B cell (primary cell): ENCODE data around the gene CORO2B. TPM values are rescaled to one million over a fixed set of nuclear protein-coding genes. Genes with fewer than 3 reads are reported as not detected.

Experiments used
- ATAC-seq: fragments of 200-7000 bp; cut with Tn5 transposase; one replicate; pipeline ENCODE4 v1.10.0; 2021; ENCODE audit warnings: low read depth, mild to moderate bottlenecking, moderate number of reproducible peaks, moderate library complexity
- CTCF ChIA-PET: fragments of 350-600 bp; sonication (Branson Sonifier 250); formaldehyde crosslinking; loops from one replicate; lab custom pipeline; 2021; ENCODE audit warnings: antibody characterized with exemption, inconsistent platforms; lab: Charles Lee
- POLR2A ChIA-PET: fragments of 350-600 bp; sonication (Branson Sonifier 250); formaldehyde crosslinking; loops from one replicate; lab custom pipeline; 2021; ENCODE audit warnings: antibody characterized with exemption; lab: Charles Lee
- DNase-seq: peaks from one replicate; pipeline ENCODE4 v3.0.0; 2013
- H2AFZ ChIP-seq: 2 replicates; pipeline ENCODE4 v1.6.1; 2012; ENCODE audit warnings: mild to moderate bottlenecking, low read depth, low read length; ENCODE audit not compliant: insufficient read depth, poor library complexity, severe bottlenecking
- H3K27ac ChIP-seq, 2 donors: 1 replicate in 1 of 2; 2 replicates in 1 of 2; pipeline ENCODE4 v1.5.1; 2012 to 2013; ENCODE audit warnings: low read length in 2 of 2, mild to moderate bottlenecking in 2 of 2, moderate library complexity in 1 of 2
- H3K27me3 ChIP-seq, 4 experiments: fragments of 200-600 bp in 1 of 4; sonication (generic) in 1 of 4; replicated peaks in 1 of 4; 1 replicate in 2 of 4; 2 replicates in 2 of 4; pipeline versions ENCODE4 v1.6.1 to v1.7.0; 2013 to 2016; ENCODE audit warnings: low read length in 3 of 4, mild to moderate bottlenecking in 2 of 4, mixed read lengths in 1 of 4, moderate library complexity in 1 of 4; ENCODE audit not compliant: insufficient read depth in 4 of 4, control insufficient read depth in 3 of 4; ENCODE audit errors: control extremely low read depth in 1 of 4
- H3K36me3 ChIP-seq, 2 experiments: replicated peaks in 1 of 2; 1 replicate in 1 of 2; 2 replicates in 1 of 2; pipeline versions ENCODE4 v1.6.1 to v1.7.1; 2013; ENCODE audit warnings: low read length in 1 of 2; ENCODE audit not compliant: insufficient read depth in 2 of 2, control insufficient read depth in 1 of 2; ENCODE audit errors: control extremely low read depth in 1 of 2, extremely low read depth in 1 of 2
- H3K4me1 ChIP-seq, 2 donors: fragments of 200-600 bp in 1 of 2; sonication (generic) in 1 of 2; 1 replicate in 1 of 2; 2 replicates in 1 of 2; pipeline versions ENCODE4 v1.5.1 to v1.6.1; 2013 to 2017; ENCODE audit warnings: low read length in 2 of 2; ENCODE audit not compliant: control insufficient read depth in 2 of 2, insufficient read depth in 2 of 2
- H3K4me2 ChIP-seq: replicated peaks from 2 replicates; pipeline ENCODE3; 2012; ENCODE audit warnings: mild to moderate bottlenecking, low read depth, low read length; ENCODE audit not compliant: poor library complexity, severe bottlenecking
- H3K4me3 ChIP-seq, 5 experiments: fragments of 200-600 bp in 1 of 5; sonication (generic) in 1 of 5; 1 replicate in 3 of 5; 2 replicates in 2 of 5; pipeline versions ENCODE4 v1.5.1 to v1.7.0; 2011 to 2016; ENCODE audit warnings: low read length in 4 of 5, mild to moderate bottlenecking in 4 of 5, low read depth in 2 of 5, control low read depth in 1 of 5, moderate library complexity in 1 of 5; ENCODE audit not compliant: insufficient read depth in 1 of 5; ENCODE audit errors: control extremely low read depth in 1 of 5, extremely low read depth in 1 of 5
- H3K79me2 ChIP-seq: fragments of 200-600 bp; sonication (generic); one replicate; pipeline ENCODE4 v1.6.0; 2016; ENCODE audit warnings: low read length; ENCODE audit not compliant: control insufficient read depth, insufficient read depth
- H3K9ac ChIP-seq: fragments of 200-600 bp; sonication (generic); 2 replicates; pipeline ENCODE4 v1.6.1; 2017; ENCODE audit warnings: mild to moderate bottlenecking, low read length, moderate library complexity
- H3K9me3 ChIP-seq, 3 donors: one replicate each; pipeline versions ENCODE4 v1.6.1 to v1.7.1; 2013; ENCODE audit warnings: low read length in 2 of 3; ENCODE audit not compliant: control insufficient read depth in 2 of 3, insufficient read depth in 1 of 3; ENCODE audit errors: control extremely low read depth in 1 of 3
- H4K20me1 ChIP-seq: 2 replicates; pipeline ENCODE4 v1.6.0; 2012; ENCODE audit warnings: mild to moderate bottlenecking, low read length; ENCODE audit not compliant: insufficient read depth, control insufficient read depth, poor library complexity, severe bottlenecking
- H3K27ac Mint-ChIP-seq: one replicate; pipeline ENCODE4 v1.8.0; 2021; ENCODE audit warnings: mixed read lengths
- H3K27me3 Mint-ChIP-seq: one replicate; pipeline ENCODE4 v1.8.0; 2021; ENCODE audit warnings: mixed read lengths
- H3K4me1 Mint-ChIP-seq: one replicate; pipeline ENCODE4 v1.8.0; 2021; ENCODE audit warnings: mixed read lengths
- H3K4me3 Mint-ChIP-seq: one replicate; pipeline ENCODE4 v1.8.0; 2021; ENCODE audit warnings: mixed read lengths
- H3K9me3 Mint-ChIP-seq: one replicate; pipeline ENCODE4 v1.8.0; 2022; ENCODE audit warnings: mixed read lengths; ENCODE audit not compliant: insufficient read depth
- EZH2 ChIP-seq: IDR thresholded peaks from 2 replicates; pipeline ENCODE4 v1.6.1; 2012; ENCODE audit warnings: borderline replicate concordance, low read depth, mild to moderate bottlenecking, moderate library complexity, low read length; ENCODE audit not compliant: insufficient read depth, poor library complexity, severe bottlenecking
- WGBS: methylation state at CpG from one replicate; pipeline ENCODE4 v1.1.5; 2013; ENCODE audit warnings: missing lambda C conversion rate; ENCODE audit not compliant: insufficient coverage; 5-methylcytosine and 5-hydroxymethylcytosine counted together
- intact Hi-C: fragments of 100-400 bp; cut with micrococcal nuclease; formaldehyde crosslinking; loops from one replicate; pipeline ENCODE4 v1.10.0; 2022
- polyA plus RNA-seq: library from polyadenylated mRNA; depleted of rRNA; stranded (reverse); fragments of >200 nt; gene quantifications from 2 replicates; pipeline ENCODE4 v1.2.3, GENCODE V29; 2012
- total RNA-seq, 2 donors: library from RNA; stranded (reverse); fragments of 120-200 nt in 1 of 2; gene quantifications; 1 replicate in 1 of 2; 2 replicates in 1 of 2; pipeline versions ENCODE4 v1.2.3 to v1.2.4, GENCODE V29; 2013 to 2022
- TF ChIP-seq, protein P1 (sequence below): fragments of 200-600 bp; IDR thresholded peaks from one replicate; pipeline ENCODE4 v1.8.0; 2022; ENCODE audit warnings: antibody characterized with exemption, mild to moderate bottlenecking

CORO2B gene
- total and polyA plus RNA-seq, 2 donors (not counting 1 experiment from before 2014, with no cell fraction given): 9.5 to 11.3 TPM

DNA sequence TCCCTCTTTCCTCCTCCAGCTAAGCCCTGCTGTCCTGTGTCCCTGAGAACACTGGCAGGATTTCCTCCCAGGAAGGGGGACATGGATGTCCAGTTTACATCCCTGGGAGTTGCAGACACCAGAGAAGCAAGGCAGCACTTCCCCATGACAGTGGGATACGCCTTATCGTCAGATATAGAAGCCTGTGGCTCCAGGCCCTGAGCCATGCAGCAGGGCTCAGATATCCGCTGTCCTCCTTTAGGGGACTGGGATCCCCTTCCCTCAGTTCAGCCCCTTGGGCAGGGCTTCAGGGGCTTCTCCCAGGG lies 16.4 kb downstream of the CORO2B start:
- Histone ChIP-seq H3K36me3 (no peaks in the 10 kb centered on the region), H3K79me2 (peaks cover 84% of the 10 kb centered on the region), H3K9ac (no peak overlapping the region), H3K27me3 (peaks cover 0 to 3% (median 0%) of the 10 kb centered on the region in 4 experiments), H2AFZ (no peak overlapping the region), H3K4me1 (peaks cover 30 to 33% of the 10 kb centered on the region in 2 donors), H3K27ac (no peak overlapping the region), H3K4me3 (no peak overlapping the region), H3K9me3 (no peaks in the 10 kb centered on the region), H4K20me1 (peaks cover 13% of the 10 kb centered on the region), H3K4me2 (no peak overlapping the region)
- H3K4me3 Mint-ChIP-seq: no peak overlapping the region
- intact Hi-C loops: no loop called here
- 100% methylated on average over 3 of the region's 3 CpGs for WGBS
- H3K27ac Mint-ChIP-seq: no peak overlapping the region
- H3K4me1 Mint-ChIP-seq: peaks cover 46% of the 10 kb centered on the region
- POLR2A ChIA-PET: no interaction called here
- CTCF ChIA-PET: no interaction called here
- ATAC-seq: no peak
- TF ChIP-seq, protein P1, sequence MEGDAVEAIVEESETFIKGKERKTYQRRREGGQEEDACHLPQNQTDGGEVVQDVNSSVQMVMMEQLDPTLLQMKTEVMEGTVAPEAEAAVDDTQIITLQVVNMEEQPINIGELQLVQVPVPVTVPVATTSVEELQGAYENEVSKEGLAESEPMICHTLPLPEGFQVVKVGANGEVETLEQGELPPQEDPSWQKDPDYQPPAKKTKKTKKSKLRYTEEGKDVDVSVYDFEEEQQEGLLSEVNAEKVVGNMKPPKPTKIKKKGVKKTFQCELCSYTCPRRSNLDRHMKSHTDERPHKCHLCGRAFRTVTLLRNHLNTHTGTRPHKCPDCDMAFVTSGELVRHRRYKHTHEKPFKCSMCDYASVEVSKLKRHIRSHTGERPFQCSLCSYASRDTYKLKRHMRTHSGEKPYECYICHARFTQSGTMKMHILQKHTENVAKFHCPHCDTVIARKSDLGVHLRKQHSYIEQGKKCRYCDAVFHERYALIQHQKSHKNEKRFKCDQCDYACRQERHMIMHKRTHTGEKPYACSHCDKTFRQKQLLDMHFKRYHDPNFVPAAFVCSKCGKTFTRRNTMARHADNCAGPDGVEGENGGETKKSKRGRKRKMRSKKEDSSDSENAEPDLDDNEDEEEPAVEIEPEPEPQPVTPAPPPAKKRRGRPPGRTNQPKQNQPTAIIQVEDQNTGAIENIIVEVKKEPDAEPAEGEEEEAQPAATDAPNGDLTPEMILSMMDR: no peak
- TF ChIP-seq EZH2: no peak
- H3K9me3 Mint-ChIP-seq: no peaks in the 10 kb centered on the region
- DNase-seq: no peak
- peaks cover 6% of the 10 kb centered on the region for H3K27me3 Mint-ChIP-seq

DNA sequence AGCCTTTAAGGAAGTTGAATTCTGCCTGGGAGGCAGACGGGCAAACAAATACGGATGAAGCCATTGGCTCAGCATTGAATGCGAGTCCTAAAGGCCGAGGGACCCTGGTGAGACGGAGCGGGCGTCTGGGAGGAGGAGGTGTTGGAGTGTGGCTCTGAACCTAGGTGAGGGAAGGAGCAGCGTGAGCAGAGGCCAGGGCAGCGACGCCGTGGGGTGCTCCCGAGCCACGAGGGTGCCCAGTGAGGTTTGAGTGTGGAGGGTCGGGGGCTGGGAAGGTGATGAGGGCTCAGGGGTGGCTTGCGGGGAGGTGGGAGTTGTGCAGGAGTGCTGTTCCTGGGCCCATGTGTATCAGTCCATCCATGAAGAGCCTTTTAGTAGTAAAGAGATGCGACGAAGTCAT lies 17.0 kb downstream of the CORO2B start:
- Histone ChIP-seq H3K36me3 (no peaks in the 10 kb centered on the region), H3K9ac (no peak overlapping the region), H2AFZ (no peak overlapping the region), H3K27me3 (peaks cover 0 to 3% (median 0%) of the 10 kb centered on the region in 4 experiments), H4K20me1 (peaks cover 13% of the 10 kb centered on the region), H3K9me3 (no peaks in the 10 kb centered on the region), H3K4me2 (no peak overlapping the region), H3K79me2 (peaks cover 85% of the 10 kb centered on the region), H3K27ac (no peak overlapping the region), H3K4me3 (no peak overlapping the region), H3K4me1 (peaks cover 30 to 33% of the 10 kb centered on the region in 2 donors)
- Mint-ChIP-seq H3K4me1 (peaks cover 49% of the 10 kb centered on the region), H3K27ac (no peak overlapping the region), H3K9me3 (no peaks in the 10 kb centered on the region), H3K27me3 (peaks cover 3% of the 10 kb centered on the region), H3K4me3 (no peak overlapping the region)
- TF ChIP-seq, protein P1: no peak
- TF ChIP-seq EZH2: no peak
- WGBS: 92% methylated on average over 17 of the region's 17 CpGs
- POLR2A ChIA-PET: no interaction called here
- intact Hi-C loops: no loop called here
- CTCF ChIA-PET: no interaction called here
- no peak for ATAC-seq
- DNase-seq: no peak
